SU-DHL-6 (cell line): Measurements from ENCODE around the gene HJURP.
A peak's percentile ranks its signal among the peaks of the same experiment; 100 is the strongest.
"Not testable (repeated sequence)": the region's sequence is repeated elsewhere in the genome, so short reads cannot be mapped to it uniquely, and the experiment has no call there.

ENCODE experiments used
- H2AFZ ChIP-seq: fragments of 200-600 bp; sonication (generic); 2 replicates; pipeline ENCODE4 v1.6.1; 2014; ENCODE audit warnings: low read depth, mild to moderate bottlenecking, moderate library complexity, mixed read lengths, antibody characterized with exemption, low read length; ENCODE audit not compliant: severe bottlenecking
- H3F3A ChIP-seq: fragments of 200-600 bp; shearing (Covaris generic); 2 replicates; pipeline ENCODE4 v1.6.0; 2016; ENCODE audit warnings: antibody characterized with exemption, mild to moderate bottlenecking; ENCODE audit not compliant: insufficient read depth
- H3K27ac ChIP-seq: fragments of 200-600 bp; sonication (generic); 2 replicates; pipeline ENCODE4 v1.5.1; 2016; ENCODE audit warnings: low read depth, mild to moderate bottlenecking, low read length, moderate library complexity, mixed read lengths
- H3K27me3 ChIP-seq: fragments of 200-600 bp; sonication (generic), shearing (Covaris generic); 2 replicates; pipeline ENCODE4 v1.6.0; 2014; ENCODE audit warnings: mild to moderate bottlenecking, low read length
- H3K36me3 ChIP-seq: fragments of 200-600 bp; sonication (generic); 2 replicates; pipeline ENCODE4 v1.6.1; 2014; ENCODE audit warnings: mild to moderate bottlenecking, low read length, mixed read lengths
- H3K4me2 ChIP-seq: fragments of 300-600, 200-600 bp; shearing (Covaris generic), sonication (generic); 2 replicates; pipeline ENCODE4 v1.6.0; 2014; ENCODE audit warnings: low read length, low read depth, mild to moderate bottlenecking; ENCODE audit not compliant: poor library complexity, severe bottlenecking
- H3K4me3 ChIP-seq: fragments of 200-600 bp; sonication (generic); 2 replicates; pipeline ENCODE4 v1.5.1; 2014; ENCODE audit warnings: antibody characterized with exemption, low read length, mild to moderate bottlenecking, mixed read lengths; ENCODE audit not compliant: insufficient read depth, poor library complexity, severe bottlenecking
- H3K79me2 ChIP-seq: fragments of 200-600 bp; sonication (generic); 2 replicates; pipeline ENCODE4 v1.6.1; 2014; ENCODE audit warnings: mild to moderate bottlenecking, low read length, moderate library complexity; ENCODE audit not compliant: insufficient read depth
- H3K9ac ChIP-seq: fragments of 200-600 bp; sonication (generic); 2 replicates; pipeline ENCODE4 v1.7.0; 2014; ENCODE audit warnings: mild to moderate bottlenecking, low read length
- H3K9me2 ChIP-seq: fragments of 200-600 bp; sonication (generic); replicated peaks from 2 replicates; pipeline ENCODE4 v1.6.1; 2014; ENCODE audit warnings: low read length; ENCODE audit not compliant: insufficient read depth
- H3K9me3 ChIP-seq: fragments of 200-600 bp; sonication (generic); 2 replicates; pipeline ENCODE4 v1.6.1; 2014; ENCODE audit warnings: low read length, mixed read lengths; ENCODE audit not compliant: insufficient read depth
- H4K20me1 ChIP-seq: fragments of 200-600 bp; sonication (generic); 2 replicates; pipeline ENCODE4 v1.6.1; 2014; ENCODE audit warnings: low read depth, mild to moderate bottlenecking, antibody characterized with exemption, low read length, moderate library complexity, mixed read lengths
- EZH2phosphoT487 ChIP-seq: fragments of 200-600 bp; sonication (generic), shearing (Covaris generic); conservative IDR thresholded peaks from 2 replicates; pipeline ENCODE4 v1.6.1; 2018; ENCODE audit warnings: mild to moderate bottlenecking, antibody characterized with exemption, low read length, moderate library complexity, mixed read lengths
- TF ChIP-seq, protein P1 (sequence below): fragments of 200-600 bp; sonication (generic); IDR thresholded peaks from one replicate; pipeline ENCODE4 v1.5.1; 2017; ENCODE audit warnings: antibody characterized with exemption, mild to moderate bottlenecking, low read length, moderate library complexity; ENCODE audit not compliant: insufficient read depth, poor library complexity, severe bottlenecking

HJURP gene, protein sequence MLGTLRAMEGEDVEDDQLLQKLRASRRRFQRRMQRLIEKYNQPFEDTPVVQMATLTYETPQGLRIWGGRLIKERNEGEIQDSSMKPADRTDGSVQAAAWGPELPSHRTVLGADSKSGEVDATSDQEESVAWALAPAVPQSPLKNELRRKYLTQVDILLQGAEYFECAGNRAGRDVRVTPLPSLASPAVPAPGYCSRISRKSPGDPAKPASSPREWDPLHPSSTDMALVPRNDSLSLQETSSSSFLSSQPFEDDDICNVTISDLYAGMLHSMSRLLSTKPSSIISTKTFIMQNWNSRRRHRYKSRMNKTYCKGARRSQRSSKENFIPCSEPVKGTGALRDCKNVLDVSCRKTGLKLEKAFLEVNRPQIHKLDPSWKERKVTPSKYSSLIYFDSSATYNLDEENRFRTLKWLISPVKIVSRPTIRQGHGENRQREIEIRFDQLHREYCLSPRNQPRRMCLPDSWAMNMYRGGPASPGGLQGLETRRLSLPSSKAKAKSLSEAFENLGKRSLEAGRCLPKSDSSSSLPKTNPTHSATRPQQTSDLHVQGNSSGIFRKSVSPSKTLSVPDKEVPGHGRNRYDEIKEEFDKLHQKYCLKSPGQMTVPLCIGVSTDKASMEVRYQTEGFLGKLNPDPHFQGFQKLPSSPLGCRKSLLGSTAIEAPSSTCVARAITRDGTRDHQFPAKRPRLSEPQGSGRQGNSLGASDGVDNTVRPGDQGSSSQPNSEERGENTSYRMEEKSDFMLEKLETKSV

GRCh38 chr2:233854241-233854981 lies at the start of gene HJURP:
TSS of gene HJURP (minus strand) at chr2:233854535. CDS start at chr2:233854500, 35 bp downstream.
- peak within 1 kb of the TSS; percentile 99 for H3K9ac ChIP-seq
- H3K9me3 ChIP-seq = no peaks in the 10 kb centered on the region
- TF ChIP-seq, protein P1, sequence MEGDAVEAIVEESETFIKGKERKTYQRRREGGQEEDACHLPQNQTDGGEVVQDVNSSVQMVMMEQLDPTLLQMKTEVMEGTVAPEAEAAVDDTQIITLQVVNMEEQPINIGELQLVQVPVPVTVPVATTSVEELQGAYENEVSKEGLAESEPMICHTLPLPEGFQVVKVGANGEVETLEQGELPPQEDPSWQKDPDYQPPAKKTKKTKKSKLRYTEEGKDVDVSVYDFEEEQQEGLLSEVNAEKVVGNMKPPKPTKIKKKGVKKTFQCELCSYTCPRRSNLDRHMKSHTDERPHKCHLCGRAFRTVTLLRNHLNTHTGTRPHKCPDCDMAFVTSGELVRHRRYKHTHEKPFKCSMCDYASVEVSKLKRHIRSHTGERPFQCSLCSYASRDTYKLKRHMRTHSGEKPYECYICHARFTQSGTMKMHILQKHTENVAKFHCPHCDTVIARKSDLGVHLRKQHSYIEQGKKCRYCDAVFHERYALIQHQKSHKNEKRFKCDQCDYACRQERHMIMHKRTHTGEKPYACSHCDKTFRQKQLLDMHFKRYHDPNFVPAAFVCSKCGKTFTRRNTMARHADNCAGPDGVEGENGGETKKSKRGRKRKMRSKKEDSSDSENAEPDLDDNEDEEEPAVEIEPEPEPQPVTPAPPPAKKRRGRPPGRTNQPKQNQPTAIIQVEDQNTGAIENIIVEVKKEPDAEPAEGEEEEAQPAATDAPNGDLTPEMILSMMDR = no peak
- TF ChIP-seq EZH2phosphoT487 = no peak
- no peaks in the 10 kb centered on the region for H3K27me3 ChIP-seq
- H3K4me2 ChIP-seq = peak within 1 kb of the TSS; percentile 90
- H3K4me3 ChIP-seq = peak within 1 kb of the TSS; percentile 100
- no peaks in the 10 kb centered on the region for H3F3A ChIP-seq
- peaks cover 47% of the 10 kb centered on the region for H3K79me2 ChIP-seq
- H3K9me2 ChIP-seq = no peaks in the 10 kb centered on the region
- peaks cover 33% of the 10 kb centered on the region for H3K36me3 ChIP-seq
- peaks cover 17% of the 10 kb centered on the region; the same call in 1 of the 2 replicates for H4K20me1 ChIP-seq
- H3K27ac ChIP-seq = peak within 1 kb of the TSS; percentile 83
- H2AFZ ChIP-seq = peak within 1 kb of the TSS; percentile 85

- no peaks in the 10 kb centered on the region for H3K9me3 ChIP-seq
- no peak overlapping the region for H3K9ac ChIP-seq
- H2AFZ ChIP-seq = no peak overlapping the region
These were observed 47.5 kb upstream of the HJURP start for GRCh38 chr2:233901884-233902283.

DNA sequence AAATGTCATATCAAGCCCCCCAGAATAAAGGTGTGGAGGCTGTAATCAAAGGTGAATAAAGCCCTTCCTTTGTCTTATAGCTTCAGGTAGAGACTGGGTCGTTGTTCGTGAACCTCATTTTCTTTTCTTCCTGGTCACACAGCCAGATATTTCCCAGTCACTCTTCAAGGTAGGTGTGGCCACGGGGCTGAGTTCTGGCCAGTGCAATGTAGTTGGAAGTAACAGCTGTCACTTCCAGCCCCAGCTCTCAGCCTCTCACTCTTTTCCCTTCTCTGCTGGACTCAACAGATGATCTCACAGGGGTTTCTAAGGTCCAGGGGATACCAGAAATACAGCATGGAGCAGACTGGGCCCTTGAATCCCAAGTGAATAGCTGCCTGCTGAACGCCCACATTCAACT lies 47.0 kb upstream of the HJURP start:
- no peak overlapping the region for H3K4me2 ChIP-seq
- H3K79me2 ChIP-seq = no peaks in the 10 kb centered on the region
- H4K20me1 ChIP-seq = no peaks in the 10 kb centered on the region
- H3K9me3 ChIP-seq = no peaks in the 10 kb centered on the region
- no peak overlapping the region for H2AFZ ChIP-seq
- H3K27ac ChIP-seq = no peak overlapping the region
- no peaks in the 10 kb centered on the region for H3K36me3 ChIP-seq
- no peak overlapping the region for H3K9ac ChIP-seq
- H3K4me3 ChIP-seq = no peak overlapping the region
- 0 out of 2 replicates have a peak, but pooled peaks cover 4% of the 10 kb centered on the region for H3K27me3 ChIP-seq
- H3K9me2 ChIP-seq = no peaks in the 10 kb centered on the region
- TF ChIP-seq, protein P1 = no peak
- TF ChIP-seq EZH2phosphoT487 = no peak
- no peaks in the 10 kb centered on the region for H3F3A ChIP-seq

More at GRCh38 chr2:233901884-233902283, 47.5 kb upstream of the HJURP start:
- Histone ChIP-seq H3K27ac (no peak overlapping the region), H3K27me3 (0 out of 2 replicates have a peak, but pooled peaks cover 4% of the 10 kb centered on the region), H3K4me2 (no peak overlapping the region), H4K20me1 (no peaks in the 10 kb centered on the region), H3K9me2 (no peaks in the 10 kb centered on the region), H3K4me3 (no peak overlapping the region), H3F3A (no peaks in the 10 kb centered on the region), H3K36me3 (no peaks in the 10 kb centered on the region), H3K79me2 (no peaks in the 10 kb centered on the region)
- TF ChIP-seq, protein P1 = no peak
- no peak for TF ChIP-seq EZH2phosphoT487

GRCh38 chr2:233896253-233896652 lies 41.9 kb upstream of the HJURP start:
- H3K9ac ChIP-seq, H3K9me2 ChIP-seq, H3K79me2 ChIP-seq, H2AFZ ChIP-seq, H4K20me1 ChIP-seq, H3K36me3 ChIP-seq, H3K27ac ChIP-seq, H3K9me3 ChIP-seq, H3K4me3 ChIP-seq, H3K27me3 ChIP-seq, H3K4me2 ChIP-seq, H3F3A ChIP-seq: not testable (repeated sequence)
